VCaP (cell line): ENCODE results near the gene DHX57.

Experiments used
- H3K27ac ChIP-seq: fragments of 450-650 bp; 2 replicates; pipeline ENCODE4 v1.5.1; 2017
- CTCF ChIP-seq: fragments of 450-650 bp; conservative IDR thresholded peaks from 2 replicates; pipeline ENCODE4 v1.5.1; 2017; ENCODE audit warnings: mild to moderate bottlenecking, moderate library complexity

The DHX57 gene

DNA sequence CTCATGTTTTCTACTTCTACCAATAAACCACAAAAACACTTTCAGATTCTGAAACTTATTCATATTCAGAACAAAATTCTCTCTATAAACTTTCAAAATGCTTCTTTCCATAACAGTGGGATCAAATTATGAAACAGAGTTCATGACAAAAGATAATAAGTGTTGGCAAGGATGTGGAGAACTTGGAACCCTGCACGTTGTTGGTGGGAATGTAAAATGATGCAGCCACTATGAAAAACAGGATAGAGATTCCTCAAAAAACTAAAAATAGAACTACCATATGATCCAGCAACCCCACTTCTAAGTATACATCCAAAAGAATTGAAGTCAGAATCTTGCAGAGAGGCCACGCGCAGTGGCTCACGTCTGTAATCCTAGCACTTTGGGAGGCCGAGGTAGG lies 52.3 kb downstream of the DHX57 start:
- no peak for TF ChIP-seq CTCF
- H3K27ac ChIP-seq: no peak overlapping the region

DNA sequence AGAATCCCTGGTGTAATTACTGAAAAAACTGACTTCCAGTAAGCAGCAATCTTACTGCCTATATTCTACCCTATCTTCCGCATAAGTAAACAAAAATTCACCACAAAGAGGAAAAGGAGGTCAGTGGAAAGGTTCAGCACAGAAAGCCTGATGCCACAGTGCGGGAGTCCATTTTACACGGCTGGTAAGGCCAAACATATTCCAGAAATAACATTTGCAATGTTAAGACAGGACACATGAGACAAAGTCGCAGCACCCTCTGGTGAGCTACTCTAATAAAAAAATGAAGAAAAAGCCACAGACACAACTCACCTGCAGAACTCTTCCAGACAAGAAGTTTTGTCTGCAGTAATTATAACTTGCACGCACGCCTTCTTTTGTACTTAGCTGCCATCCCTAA lies 57.2 kb downstream of the DHX57 start:
- no peak overlapping the region for H3K27ac ChIP-seq
- peak; percentile 46; the same call in 1 of the 2 replicates for TF ChIP-seq CTCF

DNA sequence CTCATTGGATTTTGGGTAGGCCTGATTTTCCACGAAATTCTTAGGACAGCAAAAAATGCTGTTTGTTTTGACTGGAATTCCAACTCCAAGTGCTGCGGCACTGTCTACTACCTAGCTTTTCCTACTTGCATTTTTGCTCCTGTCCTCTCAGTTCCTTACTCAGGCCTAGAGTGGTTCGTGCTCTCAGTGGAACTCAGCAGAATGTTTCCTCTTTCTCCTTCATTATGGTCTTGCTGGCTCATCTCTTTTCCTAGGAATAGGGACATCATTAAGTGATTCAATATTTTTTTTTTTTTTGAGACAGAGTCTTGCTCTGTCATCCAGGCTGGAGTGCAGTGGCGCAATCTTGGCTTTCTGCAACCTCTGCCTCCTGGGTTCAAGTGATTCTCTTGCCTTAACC lies 59.8 kb downstream of the DHX57 start:
- no peak overlapping the region for H3K27ac ChIP-seq
- no peak for TF ChIP-seq CTCF

DNA sequence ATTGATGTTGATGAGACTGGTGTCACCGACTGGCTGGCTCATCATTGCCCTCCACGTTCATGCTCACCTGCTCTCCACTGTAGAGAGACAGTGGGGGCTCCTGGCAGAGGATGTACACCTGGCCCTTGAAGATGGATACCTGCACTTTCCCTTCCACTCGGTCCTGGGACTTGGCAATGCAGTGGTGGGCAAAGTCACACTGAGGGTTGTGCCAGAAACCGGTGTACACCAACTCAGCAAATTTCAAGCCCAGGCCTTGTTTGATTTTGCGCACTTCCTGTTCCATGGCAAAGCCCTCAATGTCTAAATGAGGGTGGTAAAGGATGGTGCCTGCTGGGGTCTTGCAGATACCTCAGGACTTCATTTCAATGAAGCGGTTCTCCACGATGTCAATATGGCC lies 65.2 kb downstream of the DHX57 start:
- TF ChIP-seq CTCF: no peak
- H3K27ac ChIP-seq: no peak overlapping the region

- H3K27ac ChIP-seq: no peak overlapping the region
- TF ChIP-seq CTCF: no peak
These were observed 67.1 kb downstream of the DHX57 start for GRCh38 chr2:38808677-38809076.

DNA sequence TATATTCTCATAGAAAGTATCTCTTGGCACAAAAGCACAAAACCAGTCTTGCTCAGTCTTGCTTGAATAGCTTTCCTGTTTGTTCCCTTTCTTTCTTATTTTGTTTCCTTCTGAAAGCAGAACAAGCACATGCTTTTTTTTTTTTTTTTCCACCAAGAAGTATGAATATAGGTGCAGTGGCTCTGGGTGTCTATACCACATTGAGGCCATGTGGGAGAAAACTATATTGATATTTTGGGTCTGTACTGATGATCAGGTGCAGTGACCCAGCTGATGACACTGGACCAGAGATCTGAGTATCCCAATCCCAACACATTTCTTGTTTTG lies 69.0 kb downstream of the DHX57 start:
- no peak overlapping the region for H3K27ac ChIP-seq
- TF ChIP-seq CTCF: no peak

DNA sequence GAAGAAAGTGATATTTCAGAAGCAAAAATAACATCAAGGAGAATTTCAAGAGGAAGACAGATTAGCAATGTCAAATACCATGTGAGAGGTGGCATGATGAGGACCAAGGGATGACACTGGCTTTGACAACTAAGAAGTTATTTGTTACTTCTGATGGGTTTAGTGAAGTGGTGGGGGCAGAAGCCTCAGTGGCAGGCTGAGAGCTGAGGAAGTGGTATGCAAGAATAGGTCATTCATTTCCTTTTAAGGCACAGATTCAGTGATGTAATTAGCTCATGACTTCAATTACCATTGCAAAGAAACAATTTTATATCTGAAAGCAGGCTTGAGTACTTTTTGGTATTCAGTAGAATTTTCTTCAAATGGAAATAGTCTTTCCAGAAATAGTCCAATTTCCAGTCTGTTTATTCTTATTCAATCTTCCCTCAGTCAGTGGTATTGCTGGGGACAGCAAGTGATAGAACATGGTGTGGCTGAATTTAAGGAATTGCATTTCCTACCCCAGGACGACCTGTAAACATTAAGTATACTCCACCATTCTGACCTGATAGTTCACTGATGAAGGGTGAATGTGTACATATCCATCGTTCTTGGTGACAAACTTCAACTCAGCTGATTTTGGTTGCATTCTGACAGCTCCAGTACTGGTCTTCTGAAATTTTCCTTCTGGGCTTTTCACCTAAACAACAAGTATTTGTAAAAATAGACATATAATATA lies 69.6 kb downstream of the DHX57 start:
- no peak overlapping the region for H3K27ac ChIP-seq
- TF ChIP-seq CTCF: no peak

- TF ChIP-seq CTCF: no peak
- no peak overlapping the region for H3K27ac ChIP-seq
These were observed 77.8 kb downstream of the DHX57 start for GRCh38 chr2:38797953-38798352.
